Peyer's patch (tissue), 4 donors: ENCODE data around the gene ITSN1.
"Not testable (repeated sequence)": the region's sequence is repeated elsewhere in the genome, so short reads cannot be mapped to it uniquely, and the experiment has no call there.

Experiments used
- POLR2A ChIP-seq, 2 donors: fragments of 450-650 bp; IDR thresholded peaks; one replicate each; pipeline ENCODE4 v1.5.1; 2017; ENCODE audit warnings: antibody characterized with exemption in 2 of 2, mild to moderate bottlenecking in 2 of 2, moderate library complexity in 2 of 2
- TF ChIP-seq, protein P1 (sequence below), 6 experiments: fragments of 450-650 bp in 4 of 6; fragments of 200-600 bp in 2 of 6; sonication (generic) in 1 of 6; IDR thresholded peaks; one replicate each; pipeline ENCODE4 v1.5.1; 2017 to 2019; ENCODE audit warnings: antibody characterized with exemption in 6 of 6, mild to moderate bottlenecking in 3 of 6, moderate library complexity in 1 of 6

DNA sequence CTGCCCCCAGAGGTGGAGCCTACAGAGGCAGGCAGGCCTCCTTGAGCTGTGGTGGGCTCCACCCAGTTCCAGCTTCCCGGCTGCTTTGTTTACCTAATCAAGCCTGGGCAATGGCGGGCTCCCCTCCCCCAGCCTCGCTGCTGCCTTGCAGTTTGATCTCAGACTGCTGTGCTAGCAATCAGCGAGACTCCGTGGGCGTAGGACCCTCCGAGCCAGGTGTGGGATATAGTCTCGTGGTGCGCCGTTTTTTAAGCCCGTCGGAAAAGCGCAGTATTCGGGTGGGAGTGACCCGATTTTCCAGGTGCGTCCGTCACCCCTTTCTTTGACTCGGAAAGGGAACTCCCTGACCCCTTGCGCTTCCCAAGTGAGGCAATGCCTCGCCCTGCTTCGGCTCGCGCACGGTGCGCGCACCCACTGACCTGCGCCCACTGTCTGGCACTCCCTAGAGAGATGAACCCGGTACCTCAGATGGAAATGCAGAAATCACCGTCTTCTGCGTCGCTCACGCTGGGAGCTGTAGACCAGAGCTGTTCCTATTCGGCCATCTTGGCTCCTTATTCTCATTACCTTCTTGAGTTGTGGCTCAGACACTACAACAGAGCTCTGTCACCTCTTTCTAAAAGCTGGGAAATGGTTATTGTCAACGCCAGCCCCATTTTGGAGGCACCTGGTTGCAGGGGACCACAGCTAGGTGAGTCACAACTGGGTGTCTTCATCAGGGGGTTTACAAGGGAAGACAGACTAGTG, 288.9 kb downstream of the ITSN1 start:
- TF ChIP-seq, protein P1, sequence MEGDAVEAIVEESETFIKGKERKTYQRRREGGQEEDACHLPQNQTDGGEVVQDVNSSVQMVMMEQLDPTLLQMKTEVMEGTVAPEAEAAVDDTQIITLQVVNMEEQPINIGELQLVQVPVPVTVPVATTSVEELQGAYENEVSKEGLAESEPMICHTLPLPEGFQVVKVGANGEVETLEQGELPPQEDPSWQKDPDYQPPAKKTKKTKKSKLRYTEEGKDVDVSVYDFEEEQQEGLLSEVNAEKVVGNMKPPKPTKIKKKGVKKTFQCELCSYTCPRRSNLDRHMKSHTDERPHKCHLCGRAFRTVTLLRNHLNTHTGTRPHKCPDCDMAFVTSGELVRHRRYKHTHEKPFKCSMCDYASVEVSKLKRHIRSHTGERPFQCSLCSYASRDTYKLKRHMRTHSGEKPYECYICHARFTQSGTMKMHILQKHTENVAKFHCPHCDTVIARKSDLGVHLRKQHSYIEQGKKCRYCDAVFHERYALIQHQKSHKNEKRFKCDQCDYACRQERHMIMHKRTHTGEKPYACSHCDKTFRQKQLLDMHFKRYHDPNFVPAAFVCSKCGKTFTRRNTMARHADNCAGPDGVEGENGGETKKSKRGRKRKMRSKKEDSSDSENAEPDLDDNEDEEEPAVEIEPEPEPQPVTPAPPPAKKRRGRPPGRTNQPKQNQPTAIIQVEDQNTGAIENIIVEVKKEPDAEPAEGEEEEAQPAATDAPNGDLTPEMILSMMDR (IDR thresholded peaks at IDR 0.05) = not testable (repeated sequence)
- not testable (repeated sequence) for TF ChIP-seq POLR2A (IDR thresholded peaks at IDR 0.05)
